ENCODE results near the gene STAG1. TPM values are rescaled to one million over a fixed set of nuclear protein-coding genes. Genes with fewer than 3 reads are reported as not detected.

The STAG1 gene
- polyA plus RNA-seq, 1 of the 3 experiments (the other 2 are of a cell fraction) = 5.5 TPM

- no peak overlapping the region for H2AFZ ChIP-seq (ENCODE audit: low read depth)
- no peak overlapping the region for H3K9ac ChIP-seq
- no peaks in the 10 kb centered on the region for H3K79me2 ChIP-seq (ENCODE audit: insufficient read depth)
- H3K4me3 ChIP-seq (ENCODE audit: low read depth in 2 of 2, low read length in 1 of 2) = no peak overlapping the region
- no peak overlapping the region; the same call in 1 of the 2 replicates for H3K4me2 ChIP-seq
- peaks cover 12% of the 10 kb centered on the region for H3F3A ChIP-seq (replicated peaks; ENCODE audit: insufficient read depth)
- H3K9me3 ChIP-seq = no peaks in the 10 kb centered on the region
- no peaks in the 10 kb centered on the region for H3K9me2 ChIP-seq
- H3K27ac ChIP-seq (ENCODE audit: low read depth in 2 of 2, low read length in 1 of 2) = peak overlapping the region in 1 of 2 experiments; percentile 76; a peak in 2 of 4 replicates
- no peaks in the 10 kb centered on the region for H3K27me3 ChIP-seq (ENCODE audit: insufficient read depth)
- POLR2A ChIA-PET = no interaction called here
- no peaks in the 10 kb centered on the region for H4K20me1 ChIP-seq (ENCODE audit: insufficient read depth)
- TF ChIP-seq POLR2AphosphoS5 (IDR thresholded peaks at IDR 0.05; ENCODE audit: low read depth, low read length) (peak; percentile 36; the same call in 1 of the 2 replicates), TCF12 (IDR thresholded peaks at IDR 0.05) (peak; percentile 37; the same call in 1 of the 2 replicates), RFX5 (IDR thresholded peaks at IDR 0.05; ENCODE audit: low read length) (no peak)
- H3K4me1 ChIP-seq (ENCODE audit: control insufficient read depth in 1 of 2, insufficient read depth in 2 of 2, low read depth in 1 of 2, low read length in 1 of 2) = peaks cover 4 to 6% of the 10 kb centered on the region in 2 experiments; a peak in 2 of 4 replicates
- peaks cover 25 to 42% of the 10 kb centered on the region in 2 experiments for H3K36me3 ChIP-seq (replicated peaks in 1 of 2; ENCODE audit: control insufficient read depth in 1 of 2, insufficient read depth in 2 of 2, low read length in 1 of 2)
- CTCF ChIA-PET = interaction anchor here (1.3 to 2.0 kb wide), 2 partner anchors 82 to 681 kb away, joined by 3 to 5 read pairs; no protein-coding TSS in a partner anchor
- no peak for DNase-seq
These were observed 419.4 kb downstream of the STAG1 start for GRCh38 chr3:136332776-136333175.

- Histone ChIP-seq H3K9ac (no peak overlapping the region), H2AFZ (ENCODE audit: low read depth) (no peak overlapping the region), H3K79me2 (ENCODE audit: insufficient read depth) (no peaks in the 10 kb centered on the region), H4K20me1 (ENCODE audit: insufficient read depth) (no peaks in the 10 kb centered on the region), H3K36me3 (replicated peaks in 1 of 2; ENCODE audit: control insufficient read depth in 1 of 2, insufficient read depth in 2 of 2, low read length in 1 of 2) (peaks cover 23 to 39% of the 10 kb centered on the region in 2 experiments), H3K9me2 (no peaks in the 10 kb centered on the region), H3F3A (replicated peaks; ENCODE audit: insufficient read depth) (peaks cover 12% of the 10 kb centered on the region), H3K4me1 (ENCODE audit: control insufficient read depth in 1 of 2, insufficient read depth in 2 of 2, low read depth in 1 of 2, low read length in 1 of 2) (peaks cover 4 to 6% of the 10 kb centered on the region in 2 experiments; a peak in 2 of 4 replicates), H3K9me3 (no peaks in the 10 kb centered on the region), H3K27me3 (ENCODE audit: insufficient read depth) (no peaks in the 10 kb centered on the region), H3K27ac (ENCODE audit: low read depth in 2 of 2, low read length in 1 of 2) (peak overlapping the region in 1 of 2 experiments; percentile 76; a peak in 2 of 4 replicates), H3K4me3 (ENCODE audit: low read depth in 2 of 2, low read length in 1 of 2) (no peak overlapping the region), H3K4me2 (no peak overlapping the region)
- POLR2A ChIA-PET = no interaction called here
- no peak for TF ChIP-seq FOXJ3 (CRISPR knock-in tag; IDR thresholded peaks at IDR 0.05)
- no peak for TF ChIP-seq ZBTB33 (IDR thresholded peaks at IDR 0.05; ENCODE audit: borderline replicate concordance, low read depth)
- no peak for TF ChIP-seq CTCF (IDR thresholded peaks at IDR 0.05)
- no peak for TF ChIP-seq USF1 (IDR thresholded peaks at IDR 0.05; ENCODE audit: borderline replicate concordance, low read depth)
- TF ChIP-seq NFIC (IDR thresholded peaks at IDR 0.05; ENCODE audit: borderline replicate concordance) = no peak
- no peak for TF ChIP-seq TAF1 (IDR thresholded peaks at IDR 0.05; ENCODE audit: borderline replicate concordance, low read depth, low read length)
- TF ChIP-seq EZH2phosphoT487 (IDR thresholded peaks at IDR 0.05; ENCODE audit: borderline replicate concordance, low read depth) = no peak
- TF ChIP-seq CHD2 (IDR thresholded peaks at IDR 0.05; ENCODE audit: low read length, partially characterized antibody) = no peak
- no peak for TF ChIP-seq PBX3 (IDR thresholded peaks at IDR 0.05)
- TF ChIP-seq MAX (IDR thresholded peaks at IDR 0.05; ENCODE audit: low read depth) = no peak
- TF ChIP-seq RFX5 (IDR thresholded peaks at IDR 0.05; ENCODE audit: low read length) = no peak
- no peak for TF ChIP-seq IRF3 (IDR thresholded peaks at IDR 0.05; ENCODE audit: low read depth, low read length)
- TF ChIP-seq YY1 (IDR thresholded peaks at IDR 0.05; ENCODE audit: low read depth) = no peak
- no peak for TF ChIP-seq FOSL2 (IDR thresholded peaks at IDR 0.05; ENCODE audit: borderline replicate concordance, low read depth)
- TF ChIP-seq FOXM1 (IDR thresholded peaks at IDR 0.05; ENCODE audit: low read depth) = no peak
- no peak for TF ChIP-seq GATA2 (CRISPR knock-in tag; IDR thresholded peaks at IDR 0.05)
- TF ChIP-seq EP300 (IDR thresholded peaks at IDR 0.05; ENCODE audit: borderline replicate concordance in 1 of 2, low read depth in 1 of 2, low read length in 1 of 2) = no peak
- WGBS (ENCODE audit: low lambda C conversion rate) = 51% methylated on average over 1 of the region's 1 CpG
- CTCF ChIA-PET = interaction anchor here (2.0 kb wide), 1 partner anchor 682 kb away, joined by 5 read pairs; no protein-coding TSS in a partner anchor
- DNase-seq = no peak
These were observed 419.9 kb downstream of the STAG1 start for GRCh38 chr3:136332302-136332701.
